ENCODE measurements around the gene KCND3.

- TF ChIP-seq, protein P1, sequence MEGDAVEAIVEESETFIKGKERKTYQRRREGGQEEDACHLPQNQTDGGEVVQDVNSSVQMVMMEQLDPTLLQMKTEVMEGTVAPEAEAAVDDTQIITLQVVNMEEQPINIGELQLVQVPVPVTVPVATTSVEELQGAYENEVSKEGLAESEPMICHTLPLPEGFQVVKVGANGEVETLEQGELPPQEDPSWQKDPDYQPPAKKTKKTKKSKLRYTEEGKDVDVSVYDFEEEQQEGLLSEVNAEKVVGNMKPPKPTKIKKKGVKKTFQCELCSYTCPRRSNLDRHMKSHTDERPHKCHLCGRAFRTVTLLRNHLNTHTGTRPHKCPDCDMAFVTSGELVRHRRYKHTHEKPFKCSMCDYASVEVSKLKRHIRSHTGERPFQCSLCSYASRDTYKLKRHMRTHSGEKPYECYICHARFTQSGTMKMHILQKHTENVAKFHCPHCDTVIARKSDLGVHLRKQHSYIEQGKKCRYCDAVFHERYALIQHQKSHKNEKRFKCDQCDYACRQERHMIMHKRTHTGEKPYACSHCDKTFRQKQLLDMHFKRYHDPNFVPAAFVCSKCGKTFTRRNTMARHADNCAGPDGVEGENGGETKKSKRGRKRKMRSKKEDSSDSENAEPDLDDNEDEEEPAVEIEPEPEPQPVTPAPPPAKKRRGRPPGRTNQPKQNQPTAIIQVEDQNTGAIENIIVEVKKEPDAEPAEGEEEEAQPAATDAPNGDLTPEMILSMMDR (IDR thresholded peaks at IDR 0.05) = no peak
- TF ChIP-seq POLR2A (IDR thresholded peaks at IDR 0.05) = no peak
Measured at GRCh38 chr1:112004076-112004475, 14.6 kb upstream of the KCND3 start.

Data from lower leg skin (tissue), 3 donors.